Subcutaneous abdominal adipose tissue (tissue), 5 donors: ENCODE measurements around the gene TFF2.

Source experiments
- H3K27ac ChIP-seq: one replicate; pipeline ENCODE4 v1.7.0; 2013; ENCODE audit warnings: low read depth, mild to moderate bottlenecking, inconsistent platforms, low read length, moderate library complexity
- H3K27me3 ChIP-seq, 5 donors: one replicate each; pipeline ENCODE4 v1.7.0; 2013; ENCODE audit warnings: low read length in 5 of 5, inconsistent platforms in 1 of 5; ENCODE audit not compliant: control insufficient read depth in 5 of 5, insufficient read depth in 4 of 5
- H3K36me3 ChIP-seq, 5 donors: one replicate each; pipeline ENCODE4 v1.7.0; 2013; ENCODE audit warnings: low read length in 5 of 5; ENCODE audit not compliant: control insufficient read depth in 5 of 5, insufficient read depth in 5 of 5
- H3K4me1 ChIP-seq, 5 donors: one replicate each; pipeline ENCODE4 v1.7.0; 2013; ENCODE audit warnings: low read length in 5 of 5, mild to moderate bottlenecking in 3 of 5, moderate library complexity in 1 of 5; ENCODE audit not compliant: control insufficient read depth in 5 of 5, insufficient read depth in 5 of 5
- H3K4me3 ChIP-seq, 5 donors: one replicate each; pipeline ENCODE4 v1.7.0; 2013; ENCODE audit warnings: low read length in 5 of 5, low read depth in 1 of 5
- H3K9ac ChIP-seq, 5 donors: one replicate each; pipeline ENCODE4 v1.7.0; 2013; ENCODE audit warnings: low read length in 5 of 5, mild to moderate bottlenecking in 4 of 5, moderate library complexity in 3 of 5
- H3K9me3 ChIP-seq, 5 donors: one replicate each; pipeline ENCODE4 v1.7.0; 2013; ENCODE audit warnings: low read length in 5 of 5; ENCODE audit not compliant: control insufficient read depth in 5 of 5
- donor health status: healthy.
- donor health status: healthy.
- donor health status: healthy.
- donor health status: healthy.
- donor health status: healthy.

The TFF2 gene

DNA sequence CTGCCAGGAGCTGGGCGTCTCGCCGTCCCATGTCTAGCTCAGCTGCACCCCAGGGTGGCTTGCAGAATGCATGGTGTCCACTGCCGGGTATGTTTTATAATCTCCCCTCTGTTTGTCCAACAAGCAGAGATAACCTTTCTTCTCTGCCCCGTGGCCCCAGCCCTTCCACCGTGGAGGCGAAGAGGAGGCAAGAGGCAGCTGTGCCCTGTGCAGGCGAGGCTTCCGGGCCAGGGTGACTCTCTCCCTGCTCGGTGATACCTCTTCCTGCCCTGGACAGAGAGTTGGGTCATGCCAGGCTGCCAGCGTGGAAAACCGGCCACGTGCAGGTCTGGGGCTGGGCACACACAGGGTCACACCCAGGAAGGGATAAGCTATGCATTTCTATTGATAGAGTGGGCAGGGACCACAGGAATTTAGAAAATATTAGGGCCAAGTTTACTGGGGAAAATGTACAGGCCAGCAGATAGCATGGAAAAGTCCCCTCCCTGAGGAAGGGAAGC, at the start of gene TFF2:
Gene TFF2 (minus strand): TSS at position 68 of the 500 bp plus-strand sequence. CDS start 37 bp downstream, at position 31.
- H3K4me3 ChIP-seq: no peak within 1 kb of the TSS
- H3K27ac ChIP-seq: no peak within 1 kb of the TSS
- no peaks in the 10 kb centered on the region for H3K36me3 ChIP-seq
- peaks cover 0 to 9% (median 7%) of the 10 kb centered on the region in 5 donors for H3K27me3 ChIP-seq
- peaks cover 0 to 3% (median 0%) of the 10 kb centered on the region in 5 donors for H3K4me1 ChIP-seq
- peaks cover 0 to 13% (median 4%) of the 10 kb centered on the region in 5 donors for H3K9me3 ChIP-seq
- no peak within 1 kb of the TSS for H3K9ac ChIP-seq

- no peak overlapping the region for H3K27ac ChIP-seq
- H3K36me3 ChIP-seq: no peaks in the 10 kb centered on the region
- H3K4me1 ChIP-seq: peaks cover 0 to 15% (median 4%) of the 10 kb centered on the region in 5 donors
- no peak overlapping the region for H3K9ac ChIP-seq
- peaks cover 0 to 9% (median 7%) of the 10 kb centered on the region in 5 donors for H3K9me3 ChIP-seq
- H3K4me3 ChIP-seq: no peak overlapping the region
- H3K27me3 ChIP-seq: peaks cover 0 to 3% (median 0%) of the 10 kb centered on the region in 5 donors
Measured at GRCh38 chr21:42400525-42400924, 49.7 kb upstream of the TFF2 start.

- H3K4me3 ChIP-seq: no peak overlapping the region
- peaks cover 0 to 12% (median 2%) of the 10 kb centered on the region in 5 donors for H3K4me1 ChIP-seq
- H3K36me3 ChIP-seq: no peaks in the 10 kb centered on the region
- peaks cover 0 to 9% (median 7%) of the 10 kb centered on the region in 5 donors for H3K9me3 ChIP-seq
- no peak overlapping the region for H3K9ac ChIP-seq
- H3K27ac ChIP-seq: no peak overlapping the region
- H3K27me3 ChIP-seq: peaks cover 0 to 3% (median 0%) of the 10 kb centered on the region in 5 donors
Measured at GRCh38 chr21:42398436-42399028, 47.7 kb upstream of the TFF2 start.

DNA sequence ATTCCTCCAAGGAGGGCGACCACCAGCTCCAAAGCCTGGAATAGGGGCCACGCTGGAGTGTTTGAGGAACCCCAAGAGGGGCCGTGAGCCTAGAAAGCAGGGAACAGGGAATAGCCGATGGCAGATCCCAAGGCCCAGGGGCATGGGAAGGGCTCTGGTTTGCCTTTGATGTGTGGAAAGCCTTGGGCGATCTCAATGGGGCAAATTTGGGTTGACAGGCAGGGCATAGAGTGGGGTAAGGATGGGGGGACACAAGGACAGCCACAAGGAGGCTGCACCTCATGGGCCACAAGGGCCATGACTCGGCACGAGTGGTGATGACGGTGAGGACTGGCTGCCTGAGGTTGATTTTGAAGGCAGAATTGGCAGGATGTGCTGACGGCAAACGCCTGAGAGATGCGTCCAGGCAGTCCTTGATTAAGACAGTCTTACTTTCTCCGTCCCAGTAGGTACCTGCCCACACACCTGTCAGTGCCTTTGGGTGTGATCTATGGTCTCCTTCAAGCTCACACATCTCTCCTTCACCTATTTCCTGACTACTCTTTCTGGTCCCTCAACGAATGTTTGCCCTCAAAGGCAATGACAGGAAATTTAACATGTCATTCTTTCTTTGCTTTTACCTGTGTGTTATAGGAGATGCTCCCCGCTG, 47.1 kb upstream of the TFF2 start:
- Histone ChIP-seq H3K9me3 (peaks cover 0 to 9% (median 7%) of the 10 kb centered on the region in 5 donors), H3K9ac (no peak overlapping the region), H3K4me1 (peaks cover 0 to 9% (median 0%) of the 10 kb centered on the region in 5 donors), H3K4me3 (no peak overlapping the region), H3K27ac (no peak overlapping the region), H3K27me3 (peaks cover 0 to 3% (median 0%) of the 10 kb centered on the region in 5 donors), H3K36me3 (no peaks in the 10 kb centered on the region)

DNA sequence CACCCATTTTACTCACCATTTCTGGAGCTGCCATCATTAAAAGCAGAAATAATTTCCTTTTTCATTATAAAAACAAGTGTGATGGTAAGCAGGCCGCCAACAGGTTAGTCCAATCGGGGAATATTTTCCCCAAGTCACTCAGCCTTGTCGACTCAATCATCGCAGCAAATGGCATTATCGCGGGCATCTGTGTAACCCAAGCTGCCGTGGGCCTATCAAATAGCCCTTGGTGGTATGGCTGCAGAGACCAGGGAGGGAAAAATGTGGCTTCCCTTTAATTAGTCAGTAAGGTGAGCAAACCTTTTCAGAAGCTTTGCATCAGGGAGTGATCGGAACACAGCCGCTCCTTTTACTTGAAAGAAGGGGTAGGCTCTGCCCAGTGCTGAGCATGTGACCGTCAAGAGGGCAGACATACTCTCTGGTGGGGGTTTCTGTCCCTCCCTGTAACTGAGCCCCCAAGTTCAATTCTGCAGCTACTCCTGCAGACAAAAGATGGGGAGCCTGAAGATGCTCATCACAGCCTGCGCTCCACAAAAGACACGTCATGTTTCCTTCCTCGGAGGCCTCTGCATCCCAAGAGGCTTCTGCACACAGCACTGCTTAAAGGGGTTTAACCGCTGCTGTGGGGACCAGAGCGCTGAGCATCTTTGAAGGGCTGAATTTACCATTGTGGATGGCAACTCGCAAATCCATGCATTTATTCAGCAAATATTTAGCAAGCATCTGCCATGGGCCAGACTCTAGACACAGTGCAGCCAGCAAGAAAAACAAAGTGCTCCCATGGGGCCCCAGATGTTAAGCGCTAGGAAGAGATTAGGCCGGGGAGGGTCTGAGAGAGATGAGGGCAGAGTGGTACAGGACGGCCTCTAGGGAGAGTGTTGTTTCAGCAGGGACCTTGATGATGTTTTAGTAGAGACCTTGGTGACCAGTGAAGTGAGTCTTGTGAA, 46.3 kb upstream of the TFF2 start:
- H3K9me3 ChIP-seq: peaks cover 0 to 7% (median 5%) of the 10 kb centered on the region in 5 donors
- H3K9ac ChIP-seq: no peak overlapping the region
- H3K27ac ChIP-seq: no peak overlapping the region
- peaks cover 0 to 7% (median 0%) of the 10 kb centered on the region in 5 donors for H3K27me3 ChIP-seq
- H3K36me3 ChIP-seq: no peaks in the 10 kb centered on the region
- H3K4me3 ChIP-seq: no peak overlapping the region
- peaks cover 0 to 9% (median 0%) of the 10 kb centered on the region in 5 donors for H3K4me1 ChIP-seq

DNA sequence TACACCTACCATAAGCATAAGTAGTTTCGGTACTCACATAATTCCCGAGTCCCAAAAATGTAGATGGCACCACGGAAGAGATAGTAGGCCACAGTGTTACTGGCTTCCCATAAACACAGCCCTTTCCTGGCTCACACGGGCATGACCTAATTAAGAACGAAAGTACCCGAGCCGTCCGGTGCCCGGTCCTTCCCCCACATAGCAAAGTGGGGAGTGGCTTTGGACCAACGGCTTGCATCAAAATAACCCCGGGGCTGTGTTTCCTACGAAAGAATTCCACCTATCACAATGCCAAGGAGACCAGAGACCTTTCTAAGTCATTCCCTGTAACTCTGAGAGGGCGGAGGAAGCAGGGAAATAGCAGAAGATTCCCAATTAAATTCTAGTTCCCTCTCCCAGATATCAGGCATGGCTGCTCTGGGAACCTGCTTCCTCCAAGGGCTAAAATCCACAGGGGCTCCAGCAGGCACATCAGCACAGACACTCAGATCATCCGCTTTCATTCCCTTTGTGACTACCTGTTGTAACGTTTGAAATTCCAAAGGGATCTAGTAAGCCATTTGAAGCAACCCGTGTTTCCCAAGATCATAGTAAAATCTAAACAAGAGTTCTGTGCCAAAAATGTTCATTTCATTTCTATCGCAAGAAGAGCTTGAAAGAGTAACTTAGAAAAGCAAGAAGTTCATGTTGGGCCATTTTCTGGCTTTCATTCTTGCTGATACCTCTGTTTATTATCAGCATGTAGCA, 45.3 kb upstream of the TFF2 start, which contains the start of gene TMPRSS3:
Gene TMPRSS3 (minus strand): TSS at position 148 of the 747 bp plus-strand sequence. CDS start 635 bp downstream, outside the sequence.
- Histone ChIP-seq H3K4me3 (no peak within 1 kb of the TSS), H3K36me3 (no peaks in the 10 kb centered on the region), H3K27me3 (peaks cover 0 to 7% (median 3%) of the 10 kb centered on the region in 5 donors), H3K9me3 (peaks cover 0 to 4% (median 0%) of the 10 kb centered on the region in 5 donors), H3K27ac (no peak within 1 kb of the TSS), H3K4me1 (peaks cover 0 to 9% (median 0%) of the 10 kb centered on the region in 5 donors), H3K9ac (no peak within 1 kb of the TSS)

GRCh38 chr21:42395302-42395701, 44.5 kb upstream of the TFF2 start:
- H3K9ac ChIP-seq: no peak overlapping the region
- no peaks in the 10 kb centered on the region for H3K36me3 ChIP-seq
- peaks cover 0 to 4% (median 0%) of the 10 kb centered on the region in 5 donors for H3K9me3 ChIP-seq
- H3K27ac ChIP-seq: no peak overlapping the region
- H3K4me1 ChIP-seq: peaks cover 0 to 1% (median 0%) of the 10 kb centered on the region in 5 donors
- no peak overlapping the region for H3K4me3 ChIP-seq
- peaks cover 0 to 7% (median 3%) of the 10 kb centered on the region in 5 donors for H3K27me3 ChIP-seq

GRCh38 chr21:42393443-42393950, 42.7 kb upstream of the TFF2 start:
- H3K27ac ChIP-seq: no peak overlapping the region
- H3K27me3 ChIP-seq: peaks cover 3 to 13% (median 8%) of the 10 kb centered on the region in 5 donors
- H3K9ac ChIP-seq: no peak overlapping the region
- peaks cover 0 to 4% (median 0%) of the 10 kb centered on the region in 5 donors for H3K9me3 ChIP-seq
- H3K4me3 ChIP-seq: no peak overlapping the region
- H3K36me3 ChIP-seq: no peaks in the 10 kb centered on the region
- no peaks in the 10 kb centered on the region for H3K4me1 ChIP-seq
